ENCODE data around the gene CD69.

DNA sequence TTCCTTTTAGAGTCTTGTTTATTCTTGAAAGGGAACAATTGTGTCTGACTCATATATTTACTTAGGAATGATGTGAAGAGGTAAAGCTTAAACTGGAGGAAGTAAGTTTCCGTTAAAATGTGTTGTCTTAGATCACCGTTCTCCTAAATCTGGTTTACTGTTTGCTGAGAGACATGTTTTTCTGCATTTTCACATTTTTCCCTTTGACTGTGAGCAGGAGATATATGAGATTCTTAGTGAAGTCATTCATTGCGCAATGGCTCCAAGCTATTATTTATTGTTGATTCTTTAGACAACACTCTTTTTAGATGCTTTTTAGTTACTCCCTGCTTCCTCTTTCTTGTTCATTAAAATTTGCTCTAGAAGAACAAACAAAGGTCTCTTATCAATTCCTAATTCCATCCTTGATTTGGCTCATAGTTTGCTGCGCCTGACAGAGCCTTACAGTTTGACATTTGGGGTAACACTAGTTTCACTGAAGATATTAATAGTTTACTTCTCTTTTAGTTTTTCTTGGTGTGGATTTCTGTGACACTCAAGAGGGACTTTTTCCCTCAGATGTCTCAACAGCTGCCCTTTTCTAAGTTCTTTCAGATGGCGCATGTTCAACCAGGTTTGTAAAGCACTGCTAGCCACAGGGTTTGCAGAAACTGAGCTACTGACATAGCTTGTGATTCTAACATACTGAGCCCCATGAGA, 39.2 kb downstream of the CD69 start:
- TF ChIP-seq RAD21 (IDR thresholded peaks at IDR 0.05; ENCODE audit: low read depth): no peak
- TF ChIP-seq FOXM1 (IDR thresholded peaks at IDR 0.05; ENCODE audit: borderline replicate concordance, low read depth): no peak
- TF ChIP-seq TAF1 (IDR thresholded peaks at IDR 0.05; ENCODE audit: low read depth): no peak
- no peak for TF ChIP-seq EP300 (IDR thresholded peaks at IDR 0.05; ENCODE audit: borderline replicate concordance)

Data from Ishikawa (cell line).